Neural cell (in vitro differentiated cells): Measurements from ENCODE around the gene NKPD1. TPM values are rescaled to one million over a fixed set of nuclear protein-coding genes. Genes with fewer than 3 reads are reported as not detected.

Experiments used
- H2AFZ ChIP-seq: fragments of 200-600, 300-800 bp; sonication (generic), shearing (Covaris generic); 2 replicates; pipeline ENCODE4 v1.6.0; 2014; ENCODE audit warnings: low read depth, mild to moderate bottlenecking, antibody characterized with exemption, low read length, moderate library complexity
- H3F3A ChIP-seq: fragments of 200-600 bp; shearing (Covaris generic); 2 replicates; pipeline ENCODE4 v1.6.1; 2016; ENCODE audit warnings: mild to moderate bottlenecking, moderate library complexity, mixed read lengths, antibody characterized with exemption, low read length; ENCODE audit not compliant: insufficient read depth, poor library complexity, severe bottlenecking
- H3K27ac ChIP-seq: fragments of 200-600, 300-800 bp; sonication (generic), shearing (Covaris generic); 2 replicates; pipeline ENCODE4 v1.5.1; 2014; ENCODE audit warnings: mild to moderate bottlenecking, low read length, moderate library complexity
- H3K27me3 ChIP-seq: fragments of 300-800, 200-600 bp; sonication (generic), shearing (Covaris generic); 2 replicates; pipeline ENCODE4 v1.6.0; 2014; ENCODE audit warnings: mild to moderate bottlenecking, low read depth, low read length, moderate library complexity; ENCODE audit not compliant: insufficient read depth
- H3K36me3 ChIP-seq: fragments of 300-800, 200-600 bp; sonication (generic), shearing (Covaris generic); 2 replicates; pipeline ENCODE4 v1.5.1; 2014; ENCODE audit warnings: mild to moderate bottlenecking, antibody characterized with exemption, low read length, moderate library complexity; ENCODE audit not compliant: insufficient read depth
- H3K4me2 ChIP-seq: fragments of 300-800, 200-600 bp; sonication (generic), shearing (Covaris generic); 2 replicates; pipeline ENCODE4 v1.6.0; 2014; ENCODE audit warnings: mild to moderate bottlenecking, low read length
- H3K4me3 ChIP-seq: fragments of 300-800, 200-600 bp; sonication (generic), shearing (Covaris generic); 2 replicates; pipeline ENCODE4 v1.5.1; 2014; ENCODE audit warnings: mild to moderate bottlenecking, low read length, moderate library complexity
- H3K79me2 ChIP-seq: fragments of 200-600 bp; shearing (Covaris generic); replicated peaks from 2 replicates; pipeline ENCODE4 v1.6.0; 2014; ENCODE audit warnings: mild to moderate bottlenecking, low read length, moderate library complexity; ENCODE audit not compliant: insufficient read depth
- H3K9ac ChIP-seq: fragments of 300-800, 200-600 bp; sonication (generic), shearing (Covaris generic); 2 replicates; pipeline ENCODE4 v1.6.1; 2016; ENCODE audit warnings: mild to moderate bottlenecking, low read length, mixed read lengths
- H3K9me2 ChIP-seq: fragments of 200-600 bp; shearing (Covaris generic); 2 replicates; pipeline ENCODE4 v1.6.1; 2016; ENCODE audit warnings: mild to moderate bottlenecking, low read length, mixed read lengths; ENCODE audit not compliant: insufficient read depth
- H3K9me3 ChIP-seq: fragments of 200-600, 300-800 bp; sonication (generic), shearing (Covaris generic); 2 replicates; pipeline ENCODE4 v1.6.1; 2016; ENCODE audit warnings: mild to moderate bottlenecking, mixed run types, low read length, moderate library complexity, mixed read lengths
- H4K20me1 ChIP-seq: fragments of 200-600 bp; shearing (Covaris generic); 2 replicates; pipeline ENCODE4 v1.6.1; 2016; ENCODE audit warnings: mild to moderate bottlenecking, mixed run types; ENCODE audit not compliant: insufficient read depth
- EZH2 ChIP-seq: fragments of 200-600, 300-800 bp; shearing (Covaris generic), sonication (generic); IDR thresholded peaks from 2 replicates; pipeline ENCODE4 v1.6.1; 2014; ENCODE audit warnings: antibody characterized with exemption, low read length, borderline replicate concordance, mild to moderate bottlenecking; ENCODE audit not compliant: insufficient read depth, poor library complexity, severe bottlenecking
- MXI1 ChIP-seq: fragments of 450-650 bp; conservative IDR thresholded peaks from 2 replicates; pipeline ENCODE4 v1.6.1; 2014; ENCODE audit warnings: antibody characterized with exemption, mild to moderate bottlenecking; ENCODE audit not compliant: poor library complexity, severe bottlenecking
- POLR2AphosphoS5 ChIP-seq: IDR thresholded peaks from 2 replicates; pipeline ENCODE4 v1.6.1; 2012
- SMC3 ChIP-seq: fragments of 450-650 bp; conservative IDR thresholded peaks from 2 replicates; pipeline ENCODE4 v1.6.1; 2014; ENCODE audit warnings: antibody characterized with exemption, mild to moderate bottlenecking, moderate library complexity; ENCODE audit not compliant: poor library complexity
- polyA plus RNA-seq: library from polyadenylated mRNA; depleted of rRNA; stranded (reverse); fragments of >200 nt; gene quantifications from 2 replicates; pipeline ENCODE4 v1.2.3, GENCODE V29; 2014
- TF ChIP-seq, protein P1 (sequence below): IDR thresholded peaks from 2 replicates; pipeline ENCODE4 v1.6.1; 2012; ENCODE audit warnings: borderline replicate concordance
- TF ChIP-seq, protein P2 (sequence below): fragments of 450-650 bp; IDR thresholded peaks from 2 replicates; pipeline ENCODE4 v1.5.1; 2014; ENCODE audit warnings: antibody characterized with exemption, mild to moderate bottlenecking, moderate library complexity; ENCODE audit not compliant: poor library complexity, severe bottlenecking

Gene NKPD1
- polyA plus RNA-seq, 1 donor from 2014 or later, result 2.8 TPM

DNA sequence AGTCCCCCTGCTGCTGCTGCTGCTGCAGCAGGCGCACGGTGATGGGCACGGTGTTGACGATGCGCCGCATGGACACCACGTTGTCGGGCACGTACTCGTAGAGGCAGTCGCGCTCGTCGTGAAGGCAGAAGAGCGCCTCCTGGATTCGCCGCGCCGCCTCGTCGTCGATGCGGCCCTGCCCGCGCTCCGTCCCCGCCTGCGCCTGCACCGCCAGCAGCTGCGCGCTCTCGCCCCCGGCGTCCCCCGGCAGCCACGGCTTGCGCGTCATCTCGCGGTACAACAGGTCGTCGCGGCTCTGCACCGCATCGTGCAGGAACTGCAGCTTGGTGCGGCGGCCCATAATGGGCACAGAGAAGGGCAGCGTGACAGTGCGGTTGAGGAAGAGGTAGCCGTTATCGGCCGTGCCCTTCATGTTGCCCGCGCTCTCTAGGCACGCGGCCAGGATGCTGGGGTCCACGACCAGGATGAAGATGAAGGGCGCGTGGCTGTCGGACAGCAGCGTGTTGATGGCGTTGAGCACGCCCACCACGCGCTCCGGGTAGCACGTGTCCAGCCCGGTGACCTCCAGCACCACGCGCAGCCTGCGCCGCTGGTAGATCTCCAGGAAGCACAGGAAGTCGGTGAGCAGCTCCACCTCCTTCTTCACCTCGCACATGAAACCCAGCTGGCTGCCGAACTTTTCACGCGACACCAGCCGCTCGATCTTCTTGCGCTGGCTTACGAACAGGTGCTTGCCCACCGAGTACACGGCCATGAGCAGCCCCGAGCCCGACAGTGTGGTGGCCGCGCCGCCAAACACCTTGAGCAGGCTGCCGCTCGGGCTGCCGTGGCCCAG, 8.1 kb downstream of the NKPD1 start:
- Histone ChIP-seq H3K79me2 (no peaks in the 10 kb centered on the region), H3K36me3 (no peaks in the 10 kb centered on the region), H3K9me3 (no peaks in the 10 kb centered on the region), H3K27ac (no peak overlapping the region), H3K4me2 (no peak overlapping the region), H3K27me3 (peaks cover 24% of the 10 kb centered on the region), H3K4me3 (peak overlapping the region; percentile 43), H3F3A (no peaks in the 10 kb centered on the region), H2AFZ (no peak overlapping the region), H3K9ac (no peak overlapping the region), H3K9me2 (no peaks in the 10 kb centered on the region), H4K20me1 (no peaks in the 10 kb centered on the region)
- TF ChIP-seq MXI1 (peak; percentile 56), SMC3 (no peak)

DNA sequence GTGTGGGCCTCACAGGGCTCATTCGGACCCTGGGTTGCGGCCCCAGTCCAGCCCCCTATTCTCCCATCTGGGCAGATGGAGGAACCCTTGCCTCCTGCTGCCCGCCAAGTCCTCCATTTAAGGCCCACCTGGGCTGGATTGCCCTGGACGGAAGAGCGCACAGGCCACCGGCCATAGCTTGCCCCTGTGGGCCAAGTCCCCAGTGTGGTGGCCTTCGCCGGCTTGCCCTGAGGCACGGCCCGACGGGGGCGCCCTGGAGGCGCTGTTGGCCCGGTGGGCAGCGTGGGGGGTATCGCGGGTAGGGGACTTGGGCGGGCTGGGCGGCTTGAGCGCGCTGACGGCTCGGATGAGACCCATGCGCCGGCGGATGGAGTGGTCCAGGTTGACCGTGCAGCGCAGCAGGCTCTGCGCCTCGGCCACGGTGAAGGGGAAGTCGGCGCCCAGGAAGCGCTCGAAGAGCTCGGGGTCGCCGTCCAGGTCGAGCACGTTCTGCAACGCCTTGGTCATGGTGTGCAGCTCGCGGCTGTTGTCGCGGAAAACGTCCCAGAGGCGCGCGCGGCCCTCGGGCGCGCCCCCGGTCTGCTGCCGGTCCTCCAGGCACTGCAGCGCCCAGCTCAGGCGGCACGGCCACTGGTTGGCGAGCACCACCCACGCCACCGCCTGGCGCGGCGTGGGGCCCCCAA, 8.8 kb downstream of the NKPD1 start:
- H4K20me1 ChIP-seq, result no peaks in the 10 kb centered on the region
- H3K36me3 ChIP-seq, result no peaks in the 10 kb centered on the region
- no peak overlapping the region for H2AFZ ChIP-seq
- H3K9ac ChIP-seq, result no peak overlapping the region
- TF ChIP-seq POLR2AphosphoS5, result no peak
- TF ChIP-seq MXI1, result no peak
- TF ChIP-seq, protein P1, sequence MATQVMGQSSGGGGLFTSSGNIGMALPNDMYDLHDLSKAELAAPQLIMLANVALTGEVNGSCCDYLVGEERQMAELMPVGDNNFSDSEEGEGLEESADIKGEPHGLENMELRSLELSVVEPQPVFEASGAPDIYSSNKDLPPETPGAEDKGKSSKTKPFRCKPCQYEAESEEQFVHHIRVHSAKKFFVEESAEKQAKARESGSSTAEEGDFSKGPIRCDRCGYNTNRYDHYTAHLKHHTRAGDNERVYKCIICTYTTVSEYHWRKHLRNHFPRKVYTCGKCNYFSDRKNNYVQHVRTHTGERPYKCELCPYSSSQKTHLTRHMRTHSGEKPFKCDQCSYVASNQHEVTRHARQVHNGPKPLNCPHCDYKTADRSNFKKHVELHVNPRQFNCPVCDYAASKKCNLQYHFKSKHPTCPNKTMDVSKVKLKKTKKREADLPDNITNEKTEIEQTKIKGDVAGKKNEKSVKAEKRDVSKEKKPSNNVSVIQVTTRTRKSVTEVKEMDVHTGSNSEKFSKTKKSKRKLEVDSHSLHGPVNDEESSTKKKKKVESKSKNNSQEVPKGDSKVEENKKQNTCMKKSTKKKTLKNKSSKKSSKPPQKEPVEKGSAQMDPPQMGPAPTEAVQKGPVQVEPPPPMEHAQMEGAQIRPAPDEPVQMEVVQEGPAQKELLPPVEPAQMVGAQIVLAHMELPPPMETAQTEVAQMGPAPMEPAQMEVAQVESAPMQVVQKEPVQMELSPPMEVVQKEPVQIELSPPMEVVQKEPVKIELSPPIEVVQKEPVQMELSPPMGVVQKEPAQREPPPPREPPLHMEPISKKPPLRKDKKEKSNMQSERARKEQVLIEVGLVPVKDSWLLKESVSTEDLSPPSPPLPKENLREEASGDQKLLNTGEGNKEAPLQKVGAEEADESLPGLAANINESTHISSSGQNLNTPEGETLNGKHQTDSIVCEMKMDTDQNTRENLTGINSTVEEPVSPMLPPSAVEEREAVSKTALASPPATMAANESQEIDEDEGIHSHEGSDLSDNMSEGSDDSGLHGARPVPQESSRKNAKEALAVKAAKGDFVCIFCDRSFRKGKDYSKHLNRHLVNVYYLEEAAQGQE, result no peak
- no peak for TF ChIP-seq EZH2
- TF ChIP-seq, protein P2, sequence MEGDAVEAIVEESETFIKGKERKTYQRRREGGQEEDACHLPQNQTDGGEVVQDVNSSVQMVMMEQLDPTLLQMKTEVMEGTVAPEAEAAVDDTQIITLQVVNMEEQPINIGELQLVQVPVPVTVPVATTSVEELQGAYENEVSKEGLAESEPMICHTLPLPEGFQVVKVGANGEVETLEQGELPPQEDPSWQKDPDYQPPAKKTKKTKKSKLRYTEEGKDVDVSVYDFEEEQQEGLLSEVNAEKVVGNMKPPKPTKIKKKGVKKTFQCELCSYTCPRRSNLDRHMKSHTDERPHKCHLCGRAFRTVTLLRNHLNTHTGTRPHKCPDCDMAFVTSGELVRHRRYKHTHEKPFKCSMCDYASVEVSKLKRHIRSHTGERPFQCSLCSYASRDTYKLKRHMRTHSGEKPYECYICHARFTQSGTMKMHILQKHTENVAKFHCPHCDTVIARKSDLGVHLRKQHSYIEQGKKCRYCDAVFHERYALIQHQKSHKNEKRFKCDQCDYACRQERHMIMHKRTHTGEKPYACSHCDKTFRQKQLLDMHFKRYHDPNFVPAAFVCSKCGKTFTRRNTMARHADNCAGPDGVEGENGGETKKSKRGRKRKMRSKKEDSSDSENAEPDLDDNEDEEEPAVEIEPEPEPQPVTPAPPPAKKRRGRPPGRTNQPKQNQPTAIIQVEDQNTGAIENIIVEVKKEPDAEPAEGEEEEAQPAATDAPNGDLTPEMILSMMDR, result no peak
- H3K27ac ChIP-seq, result no peak overlapping the region
- peak overlapping the region; percentile 43 for H3K4me3 ChIP-seq
- peaks cover 24% of the 10 kb centered on the region for H3K27me3 ChIP-seq
- H3K4me2 ChIP-seq, result no peak overlapping the region
- no peaks in the 10 kb centered on the region for H3K79me2 ChIP-seq
- no peaks in the 10 kb centered on the region for H3K9me3 ChIP-seq
- no peaks in the 10 kb centered on the region for H3K9me2 ChIP-seq
- no peaks in the 10 kb centered on the region for H3F3A ChIP-seq
